GM12864 (cell line): ENCODE results near the gene KAT2B.

ENCODE experiments used
- DNase-seq: peaks from one replicate; pipeline ENCODE4 v3.0.0-alpha.2; 2011; ENCODE audit warnings: low read depth
- H3K4me3 ChIP-seq: 2 replicates; pipeline ENCODE4 v1.5.1; 2011; ENCODE audit warnings: mild to moderate bottlenecking, low read depth, low read length, control low read depth
- TF ChIP-seq, protein P1 (sequence below): IDR thresholded peaks from 2 replicates; pipeline ENCODE4 v1.5.1; 2011; ENCODE audit warnings: low read depth, mild to moderate bottlenecking, moderate library complexity, low read length, control low read depth, inconsistent platforms; ENCODE audit errors: missing control alignments

Gene KAT2B

DNA sequence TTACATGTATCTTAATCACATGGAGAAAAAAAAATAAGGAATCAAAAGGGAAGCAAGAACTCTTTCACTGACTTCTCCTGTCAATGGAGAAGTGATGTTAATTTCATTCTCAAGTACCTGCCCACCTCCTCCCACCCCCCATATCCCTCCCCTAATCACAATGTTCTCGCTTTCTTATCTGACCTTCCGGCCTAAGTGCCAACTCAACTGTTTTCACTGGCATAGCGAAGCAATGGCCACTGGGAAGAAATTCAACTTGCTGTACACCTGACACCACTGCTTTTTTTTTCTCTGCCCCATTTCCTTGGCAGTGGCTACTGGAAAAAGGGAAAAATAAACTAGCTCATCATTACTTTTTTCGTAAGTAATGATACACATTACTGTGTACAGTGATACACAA is 142.0 kb downstream of the KAT2B start:
- TF ChIP-seq, protein P1, sequence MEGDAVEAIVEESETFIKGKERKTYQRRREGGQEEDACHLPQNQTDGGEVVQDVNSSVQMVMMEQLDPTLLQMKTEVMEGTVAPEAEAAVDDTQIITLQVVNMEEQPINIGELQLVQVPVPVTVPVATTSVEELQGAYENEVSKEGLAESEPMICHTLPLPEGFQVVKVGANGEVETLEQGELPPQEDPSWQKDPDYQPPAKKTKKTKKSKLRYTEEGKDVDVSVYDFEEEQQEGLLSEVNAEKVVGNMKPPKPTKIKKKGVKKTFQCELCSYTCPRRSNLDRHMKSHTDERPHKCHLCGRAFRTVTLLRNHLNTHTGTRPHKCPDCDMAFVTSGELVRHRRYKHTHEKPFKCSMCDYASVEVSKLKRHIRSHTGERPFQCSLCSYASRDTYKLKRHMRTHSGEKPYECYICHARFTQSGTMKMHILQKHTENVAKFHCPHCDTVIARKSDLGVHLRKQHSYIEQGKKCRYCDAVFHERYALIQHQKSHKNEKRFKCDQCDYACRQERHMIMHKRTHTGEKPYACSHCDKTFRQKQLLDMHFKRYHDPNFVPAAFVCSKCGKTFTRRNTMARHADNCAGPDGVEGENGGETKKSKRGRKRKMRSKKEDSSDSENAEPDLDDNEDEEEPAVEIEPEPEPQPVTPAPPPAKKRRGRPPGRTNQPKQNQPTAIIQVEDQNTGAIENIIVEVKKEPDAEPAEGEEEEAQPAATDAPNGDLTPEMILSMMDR = no peak
- no peak overlapping the region for H3K4me3 ChIP-seq
- no peak for DNase-seq

DNA sequence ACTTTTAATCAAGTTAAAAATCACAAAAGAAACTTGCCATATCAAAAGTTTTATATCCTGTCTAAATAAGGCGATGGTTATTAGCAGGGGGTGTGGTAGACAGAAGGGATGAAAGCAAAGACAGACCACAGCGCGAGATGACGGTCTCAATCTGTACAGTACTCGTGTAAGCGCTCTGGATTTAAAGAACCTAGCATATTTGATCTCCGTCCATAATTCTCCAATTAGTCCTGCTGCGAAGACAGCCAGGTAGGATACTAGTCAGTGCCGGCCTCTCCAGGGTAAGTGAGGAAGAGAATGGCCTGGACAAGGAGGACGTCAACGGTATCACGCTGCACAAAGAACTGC is 145.1 kb downstream of the KAT2B start:
- TF ChIP-seq, protein P1 = no peak
- peak; percentile 12 for DNase-seq
- H3K4me3 ChIP-seq = peak overlapping the region; percentile 68

DNA sequence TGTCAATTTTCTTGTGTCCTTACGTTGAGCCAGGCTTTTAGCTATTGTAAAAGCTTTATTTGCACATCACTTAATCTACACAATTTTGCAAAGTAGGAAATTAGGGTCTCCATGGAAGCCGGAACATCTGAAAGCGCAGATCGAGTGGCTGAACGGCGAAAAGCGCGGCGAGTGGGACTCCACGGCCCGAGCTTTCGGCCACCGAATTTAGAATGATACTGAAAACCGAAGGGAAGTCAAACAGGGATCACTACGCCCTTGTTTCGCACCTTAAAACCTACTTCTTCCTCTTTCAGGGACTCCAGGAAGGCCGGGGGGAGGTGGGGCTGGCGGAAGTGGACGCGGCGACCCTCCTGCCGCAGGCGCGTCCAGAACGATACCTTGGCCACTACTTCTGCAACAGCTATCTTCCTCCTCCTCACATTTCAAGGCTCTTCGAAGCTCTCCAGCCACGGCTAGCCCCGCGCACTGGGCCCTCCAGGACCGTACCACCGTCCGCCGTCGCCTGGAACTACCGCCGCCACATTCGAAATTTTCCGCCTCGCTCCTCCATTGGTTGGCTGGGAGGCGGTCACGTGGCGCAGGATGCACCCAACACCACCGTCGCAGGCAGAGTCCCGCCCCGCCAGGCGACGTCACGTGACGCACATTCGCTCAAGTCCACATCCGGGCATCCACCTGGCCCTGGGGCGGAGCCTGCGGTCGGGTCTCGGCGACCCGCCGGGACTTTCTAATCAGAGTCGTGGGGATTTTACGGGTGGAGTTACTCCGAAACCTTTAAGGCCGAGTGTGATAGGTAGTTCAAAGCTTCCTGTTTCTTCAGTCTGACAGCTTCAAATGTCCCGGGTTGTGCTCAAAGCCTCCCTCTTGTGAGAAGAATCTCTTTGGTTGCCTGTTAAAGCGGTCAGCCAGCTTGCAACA is 145.7 kb downstream of the KAT2B start, which contains the start of gene SGO1:
Gene SGO1 (minus strand): TSS at position 528 of the 921 bp plus-strand sequence. CDS start 2,179 bp downstream, outside the sequence.
- TF ChIP-seq, protein P1 = no peak
- DNase-seq = peak; percentile 98

DNA sequence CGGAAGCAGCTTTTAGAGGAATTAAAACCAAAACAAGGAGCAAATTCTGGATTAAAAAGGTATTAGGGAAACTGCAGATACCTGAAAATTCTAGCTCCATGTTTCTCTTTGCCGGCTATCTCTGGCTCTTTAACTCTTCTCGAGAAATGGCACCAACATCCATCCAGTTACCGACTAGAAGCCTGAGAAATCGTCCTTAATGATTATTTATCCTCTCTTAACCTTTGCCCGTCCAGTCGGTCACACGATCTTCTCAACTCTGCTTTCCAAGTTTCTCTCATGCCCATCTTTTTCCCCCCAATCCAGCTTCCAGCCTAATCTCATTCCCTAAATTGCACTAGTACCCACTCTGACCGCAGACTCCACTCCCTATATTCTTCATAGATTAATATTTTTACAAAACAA is 146.4 kb downstream of the KAT2B start:
- peak overlapping the region; percentile 62 for H3K4me3 ChIP-seq
- DNase-seq = no peak
- TF ChIP-seq, protein P1 = peak; percentile 7

More for the DNA sequence above, 145.7 kb downstream of the KAT2B start, which contains the start of gene SGO1:
- H3K4me3 ChIP-seq = peak within 1 kb of the TSS; percentile 68

DNA sequence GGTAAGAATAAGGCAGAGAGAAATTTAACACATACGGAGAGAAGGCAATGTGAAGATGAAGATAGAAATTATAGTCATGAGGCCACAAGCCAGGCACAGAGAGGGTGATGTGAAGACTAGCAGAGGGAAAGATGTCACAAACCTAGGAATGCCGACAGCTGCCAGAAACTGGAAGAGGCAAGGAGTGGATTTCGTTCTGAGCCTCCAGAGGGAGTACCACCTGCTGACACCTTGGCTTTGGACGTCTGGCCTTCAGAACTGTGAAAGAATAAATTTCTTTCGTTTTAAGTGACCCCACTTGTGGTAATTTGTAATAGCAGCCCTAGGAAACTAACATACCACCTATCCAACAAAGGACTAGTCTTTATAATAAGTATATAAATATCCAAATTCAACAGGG is 150.7 kb downstream of the KAT2B start:
- TF ChIP-seq, protein P1 = no peak
- no peak overlapping the region for H3K4me3 ChIP-seq
- no peak for DNase-seq

DNA sequence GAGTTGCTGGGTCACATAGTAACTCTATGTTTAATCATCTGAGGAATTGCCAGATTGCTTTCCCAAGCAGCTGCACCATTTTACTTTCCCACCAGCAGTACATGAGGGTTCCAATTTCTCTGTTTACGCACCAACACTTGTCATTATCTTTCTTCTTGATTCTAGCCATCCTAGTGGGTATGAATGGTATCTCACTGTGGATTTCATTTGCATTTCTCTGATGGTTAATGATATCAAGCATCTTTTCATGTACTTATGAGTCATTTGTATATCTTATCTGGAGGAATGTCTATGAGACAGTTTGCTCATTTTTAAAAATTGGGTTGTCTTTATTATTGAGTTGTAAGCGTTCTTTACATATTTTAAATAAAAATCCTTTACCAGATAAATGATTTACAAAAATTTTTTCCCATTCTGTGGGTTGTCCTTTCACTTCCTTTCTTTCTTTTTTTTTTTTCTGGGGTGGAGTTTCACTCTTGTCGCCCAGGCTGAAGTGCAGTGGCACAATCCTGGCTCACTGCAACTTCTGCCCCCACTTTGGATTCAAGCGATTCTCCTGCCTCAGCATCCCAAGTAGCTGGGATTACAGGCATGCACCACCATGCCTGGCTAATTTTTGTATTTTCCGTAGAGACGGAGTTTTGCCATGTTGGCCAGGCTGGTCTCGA is 154.7 kb downstream of the KAT2B start:
- DNase-seq = no peak
- TF ChIP-seq, protein P1 = no peak
- no peak overlapping the region for H3K4me3 ChIP-seq
